DMS53 treated with DMSO at 0.1 percent for 48 hours (cell line): ENCODE results near the gene DCHS1.

Experiments used
- DNase-seq: peaks from one replicate; lab custom pipeline; 2025; ENCODE audit not compliant: unreplicated experiment; lab: John Stamatoyannopoulos, UW

Gene DCHS1

DNA sequence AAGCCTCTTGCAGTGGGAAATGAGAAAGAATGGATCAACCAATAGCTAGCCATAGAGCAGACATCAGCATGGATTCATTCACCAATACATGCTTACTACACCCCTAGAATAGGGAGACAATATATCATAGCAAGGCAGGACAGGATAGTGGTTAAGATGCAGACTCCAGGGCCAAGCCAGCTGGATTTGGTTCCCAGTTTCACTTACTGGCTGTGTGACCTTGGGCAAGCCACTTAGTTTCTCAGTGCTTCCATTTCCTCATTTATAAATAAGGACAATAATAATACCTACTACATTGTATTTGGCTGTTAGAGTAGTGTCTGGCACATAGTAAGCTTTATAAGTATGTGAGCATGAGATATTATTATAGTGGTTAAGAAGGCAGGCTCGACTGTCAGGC, 7.1 kb downstream of the DCHS1 start:
- DNase-seq, result no peak

DNA sequence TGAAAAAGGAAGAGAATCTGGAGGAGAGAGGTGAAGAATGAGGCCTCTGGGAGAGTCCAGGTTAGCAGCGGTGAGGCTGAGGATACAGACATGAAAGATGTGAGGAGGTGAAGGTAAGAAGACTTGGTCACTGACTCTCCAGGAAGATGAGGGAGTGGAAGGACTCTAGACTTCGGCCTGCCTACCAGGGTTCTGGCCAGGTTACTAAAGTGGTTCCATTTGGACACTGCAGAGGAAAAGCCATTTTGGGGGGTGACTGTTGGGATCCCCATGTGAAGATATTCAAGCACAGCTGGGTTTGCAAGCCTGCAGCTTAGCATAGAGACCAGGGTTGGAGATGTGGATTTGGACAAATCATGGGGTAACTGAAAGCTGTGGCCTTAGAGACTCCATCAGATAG, 7.8 kb downstream of the DCHS1 start:
- DNase-seq, result no peak

DNA sequence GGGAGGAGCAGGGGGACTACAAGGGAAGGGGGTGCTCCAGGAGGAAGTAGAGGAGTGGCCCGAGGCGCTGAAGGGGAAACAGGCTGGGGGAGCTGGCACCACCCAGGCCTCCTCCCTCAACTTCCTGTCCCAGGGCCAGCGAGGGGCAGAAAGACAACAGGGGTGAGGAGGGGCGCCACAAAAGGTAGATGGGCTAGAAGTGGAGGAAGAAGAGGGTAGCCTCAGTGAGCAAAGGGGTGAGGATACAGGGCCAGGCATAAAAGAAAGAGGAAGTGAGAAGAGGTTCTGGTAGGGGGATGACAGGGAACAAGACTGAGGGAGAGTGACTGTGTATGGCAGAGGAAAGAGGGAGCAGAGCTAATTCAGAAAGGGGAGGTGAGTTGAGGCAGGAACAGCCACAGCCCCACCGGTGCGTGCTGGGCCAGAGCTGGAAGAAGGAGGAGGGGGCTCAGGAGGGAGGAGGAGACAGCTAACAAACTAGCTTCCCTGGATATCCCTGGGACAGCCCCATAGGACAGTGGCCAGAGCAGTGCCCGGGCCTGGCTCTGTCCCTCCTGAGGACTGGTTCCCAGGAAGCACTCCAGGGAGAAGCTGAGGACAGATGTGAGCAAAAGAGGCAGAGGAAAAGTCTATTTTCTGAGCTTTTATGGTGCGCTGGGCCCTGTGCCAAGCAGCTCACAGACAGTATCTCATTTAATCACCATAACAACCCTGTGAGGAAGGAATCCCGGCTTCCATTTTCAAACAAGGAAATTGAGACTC, 8.5 kb downstream of the DCHS1 start:
- DNase-seq, result no peak

DNA sequence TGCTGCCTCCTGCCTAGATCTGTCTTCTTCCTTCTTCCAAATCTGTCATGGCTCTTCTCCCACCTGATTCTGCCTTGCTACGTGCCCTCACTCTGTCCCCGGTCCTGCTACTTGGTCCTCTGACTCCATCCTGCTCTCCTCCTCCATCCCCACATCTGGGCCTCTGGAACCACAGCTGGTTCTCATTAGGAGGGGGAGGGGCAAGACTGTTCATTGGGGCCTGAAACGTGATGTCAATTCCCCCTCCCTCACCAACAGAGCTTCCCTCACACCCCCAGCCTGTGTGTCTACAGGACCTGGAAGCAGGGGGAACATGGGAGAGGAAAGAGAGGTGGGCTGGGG, 9.1 kb downstream of the DCHS1 start:
- no peak for DNase-seq

DNA sequence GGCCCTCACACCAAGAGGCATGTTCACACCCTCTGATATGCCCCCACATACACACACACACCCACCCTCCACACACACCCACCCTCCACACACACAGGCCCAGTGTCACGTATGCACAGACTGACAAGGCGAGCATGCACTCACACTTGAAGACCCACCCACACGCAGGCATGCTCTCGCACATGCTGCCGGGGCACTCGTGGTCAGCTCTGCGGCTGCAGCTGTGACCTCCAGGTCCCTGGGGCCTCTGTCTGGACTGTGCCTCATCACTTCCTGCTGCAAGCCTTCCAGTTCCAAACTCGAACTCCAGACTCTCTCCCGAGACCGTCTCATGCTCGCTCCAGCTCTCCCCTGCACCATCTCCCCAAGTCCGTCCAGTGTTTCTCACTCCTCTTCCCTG, 9.5 kb downstream of the DCHS1 start:
- no peak for DNase-seq

DNA sequence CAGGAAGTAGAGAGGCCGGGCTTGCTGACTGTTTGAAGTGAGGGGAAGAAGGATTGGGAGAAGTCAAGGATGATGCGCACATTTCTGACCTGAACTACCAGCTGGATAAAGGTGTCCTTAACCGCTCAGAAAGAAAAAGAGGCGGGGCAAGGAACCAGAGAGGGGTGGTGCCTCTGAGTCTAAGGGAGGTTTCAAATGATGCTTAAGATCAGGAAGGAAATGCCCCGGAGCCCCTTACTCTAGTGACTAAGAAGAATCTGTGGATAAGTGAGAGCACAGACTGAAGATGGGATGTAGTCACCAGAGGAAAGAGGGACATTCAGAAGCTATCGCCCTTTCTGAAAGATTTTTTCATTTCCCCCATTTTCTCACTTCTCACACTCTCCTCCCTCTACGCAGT, 12.7 kb downstream of the DCHS1 start:
- DNase-seq, result no peak

DNA sequence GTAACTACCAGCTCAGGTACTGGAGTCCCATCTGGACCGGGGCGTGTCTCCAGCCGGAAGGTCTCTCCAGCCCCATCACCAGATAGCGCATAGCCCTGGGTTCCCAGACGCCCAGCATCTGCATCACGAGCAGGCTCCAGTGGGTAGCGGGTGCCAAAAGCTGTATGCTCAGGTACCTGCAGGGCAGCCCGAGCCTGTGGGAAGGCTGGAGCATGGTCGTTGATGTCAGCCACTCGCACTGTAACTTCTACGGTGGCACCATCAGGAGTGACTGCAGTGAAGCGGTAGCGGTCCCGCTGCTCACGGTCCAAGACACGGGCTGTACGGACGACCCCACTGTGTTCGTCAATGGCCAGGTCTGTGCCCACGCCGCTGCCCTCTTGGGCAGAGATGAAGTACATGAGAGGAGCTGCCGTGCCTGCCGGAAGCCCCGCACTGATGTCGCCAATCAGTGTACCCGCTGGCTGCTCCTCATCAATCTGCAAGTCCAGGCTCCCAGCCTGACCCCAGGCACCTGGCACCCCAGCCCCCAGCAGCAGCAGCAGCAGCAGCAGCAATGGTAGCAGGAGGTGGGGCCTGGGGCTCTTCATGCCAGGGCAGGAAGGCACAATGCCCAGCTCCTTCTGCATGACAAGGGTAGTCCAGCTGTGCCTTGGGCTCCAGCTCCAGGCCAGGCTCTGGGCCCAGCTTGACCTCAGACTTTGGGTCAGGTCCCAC, 14.5 kb downstream of the DCHS1 start:
- DNase-seq, result no peak

DNA sequence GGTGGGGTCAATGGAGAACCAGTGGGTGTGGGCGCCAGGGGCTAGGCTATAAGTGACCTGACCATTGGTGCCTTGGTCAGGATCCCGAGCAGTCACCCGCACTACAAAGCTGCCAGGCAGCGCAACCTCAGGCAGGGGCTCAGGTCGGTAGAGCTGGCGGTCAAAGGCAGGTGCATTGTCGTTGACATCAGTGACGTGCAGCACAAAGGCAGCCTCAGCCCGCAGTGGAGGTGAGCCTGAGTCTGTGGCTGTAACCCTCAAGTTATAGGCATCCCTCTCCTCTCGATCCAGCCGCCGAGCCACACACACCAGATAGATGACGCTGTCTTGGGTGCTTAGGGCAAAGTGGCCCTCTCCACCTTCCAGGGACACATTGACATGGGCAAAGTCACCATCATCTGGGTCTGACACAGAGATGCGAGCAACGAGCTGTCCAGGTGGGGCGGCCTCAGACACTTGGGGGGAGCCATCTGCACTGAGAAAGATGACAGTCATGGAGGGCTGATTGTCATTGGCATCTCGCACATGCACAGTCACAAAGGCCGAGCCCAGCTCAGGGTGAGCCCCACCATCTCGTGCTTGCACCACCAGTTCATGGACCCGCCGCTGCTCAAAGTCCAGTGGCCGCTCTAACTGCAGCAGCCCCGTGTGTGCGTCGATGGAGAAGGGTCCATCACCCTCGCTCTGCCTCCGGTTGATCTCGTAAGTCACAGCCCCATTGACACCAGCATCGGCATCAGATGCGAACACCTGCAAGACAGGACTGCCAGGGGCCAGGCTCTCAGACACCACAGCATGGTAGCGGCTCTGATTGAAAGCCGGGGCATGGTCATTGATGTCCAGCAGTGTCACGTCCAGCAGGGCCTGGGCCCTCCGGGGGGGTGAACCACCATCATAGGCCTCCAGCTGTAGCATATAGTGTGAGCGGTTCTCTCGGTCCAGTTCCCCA, 15.3 kb downstream of the DCHS1 start:
- no peak for DNase-seq

DNA sequence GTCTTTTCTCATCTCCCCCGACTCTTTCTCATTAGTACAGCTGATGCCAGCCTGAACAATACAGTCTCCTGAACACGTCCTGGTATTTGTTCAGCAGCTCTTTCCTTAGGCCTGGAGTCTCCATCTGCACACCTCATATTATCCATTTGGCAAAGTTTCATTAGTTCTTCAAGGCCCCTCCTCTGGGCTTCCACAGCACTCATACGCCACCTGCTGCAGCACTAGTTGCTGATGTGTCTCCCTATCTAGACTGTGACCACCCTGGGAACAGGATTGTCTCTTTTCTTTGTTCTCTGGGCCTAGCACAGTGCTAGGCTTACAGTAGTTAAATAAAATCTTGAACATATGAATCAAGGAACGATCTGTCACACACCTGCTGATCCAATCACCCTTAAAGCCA, 17.2 kb downstream of the DCHS1 start:
- DNase-seq, result no peak

DNA sequence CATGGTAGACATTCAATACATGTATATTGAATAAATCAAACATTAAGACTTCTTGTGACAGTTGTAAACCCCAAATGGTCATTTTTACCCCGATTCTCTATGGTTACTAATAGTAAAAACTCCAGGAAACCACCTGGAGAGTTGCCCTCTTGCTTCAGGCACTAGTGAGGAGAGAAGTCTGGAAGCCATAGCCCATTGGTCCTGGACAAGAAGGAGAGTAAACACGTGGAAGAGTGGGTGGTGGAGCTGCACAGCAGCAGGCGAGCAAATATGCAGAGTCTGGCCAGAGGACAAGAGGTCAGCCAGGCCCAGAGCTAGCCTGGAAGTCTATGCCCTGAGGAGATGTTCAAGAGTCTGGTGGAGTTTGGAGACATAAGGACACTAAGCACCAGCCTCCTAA, 17.7 kb downstream of the DCHS1 start:
- DNase-seq, result no peak

DNA sequence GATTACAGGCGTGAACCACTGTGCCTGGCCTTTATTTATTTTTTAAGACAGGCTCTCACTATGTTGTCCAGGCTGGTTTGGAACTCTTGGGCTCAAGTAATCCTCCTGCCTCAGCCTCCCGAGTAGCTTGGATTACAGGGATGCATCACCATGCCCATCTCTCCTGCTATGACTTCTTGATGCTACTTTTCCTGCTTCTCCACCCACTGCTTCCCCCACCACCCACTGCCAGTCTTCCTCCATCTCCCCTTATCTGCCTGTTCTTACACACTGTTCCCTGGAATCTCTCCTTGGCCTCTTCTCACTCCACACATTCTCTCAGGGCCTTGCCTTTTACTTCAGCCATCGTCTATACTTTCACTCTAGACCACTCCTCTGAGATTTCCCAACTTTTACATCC, 19.1 kb downstream of the DCHS1 start:
- DNase-seq, result no peak

DNA sequence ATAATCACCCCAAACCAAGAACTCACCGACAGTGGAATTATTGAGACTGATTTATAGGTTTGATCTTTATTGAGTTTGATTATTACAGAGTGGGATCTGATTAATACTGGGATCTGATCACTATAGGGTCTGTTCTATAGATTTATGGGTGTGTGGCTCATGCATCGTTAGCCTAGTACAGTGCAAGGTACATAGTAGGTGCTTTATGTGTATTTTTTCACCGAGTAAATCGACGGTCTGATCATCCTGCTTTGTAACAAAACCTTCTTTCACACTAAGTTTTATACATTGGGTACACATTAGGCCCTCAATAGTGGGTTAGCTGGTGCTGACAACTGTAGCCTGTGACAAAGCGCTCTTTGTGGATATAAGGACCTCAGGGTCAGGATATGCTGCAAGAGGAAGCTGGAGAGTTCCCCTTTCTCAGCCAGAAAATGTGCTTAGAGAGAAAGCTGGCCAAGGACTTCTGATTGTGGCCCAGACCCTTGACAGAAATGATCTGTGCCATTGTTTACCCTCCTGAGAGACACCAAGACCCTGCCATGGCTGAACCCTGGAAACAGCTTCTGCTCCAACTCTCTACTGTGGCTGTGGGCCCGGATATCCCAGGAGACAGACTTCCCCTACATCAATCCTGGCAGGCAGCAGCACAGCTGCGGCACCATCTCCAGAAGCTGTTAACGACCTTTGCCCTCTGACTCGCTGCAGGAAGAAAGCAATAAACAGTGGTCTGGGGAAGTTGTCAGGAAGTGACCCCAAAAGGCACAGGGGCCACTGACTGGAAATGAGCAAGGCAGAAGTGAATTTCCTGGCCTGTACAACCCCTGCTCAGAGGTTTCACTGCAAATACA, 20.3 kb downstream of the DCHS1 start:
- no peak for DNase-seq

DNA sequence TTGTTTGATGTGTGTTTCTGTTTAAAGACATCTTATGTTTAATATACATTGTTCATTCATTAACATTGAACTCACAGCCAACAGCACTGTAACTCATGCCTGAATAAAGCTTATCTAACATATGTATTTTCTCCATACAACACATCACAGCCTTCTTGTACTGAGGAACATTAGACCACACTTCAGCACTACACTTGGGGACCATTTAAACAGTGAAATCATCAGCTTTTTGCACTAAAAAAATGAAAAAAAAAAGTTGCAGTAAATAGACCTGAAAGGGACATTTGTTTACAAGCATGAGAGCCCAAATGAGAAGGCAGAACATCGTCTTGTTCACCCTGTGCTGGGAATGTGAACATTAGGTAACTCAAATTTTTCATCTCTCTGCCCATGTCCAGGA, 21.1 kb downstream of the DCHS1 start:
- no peak for DNase-seq

DNA sequence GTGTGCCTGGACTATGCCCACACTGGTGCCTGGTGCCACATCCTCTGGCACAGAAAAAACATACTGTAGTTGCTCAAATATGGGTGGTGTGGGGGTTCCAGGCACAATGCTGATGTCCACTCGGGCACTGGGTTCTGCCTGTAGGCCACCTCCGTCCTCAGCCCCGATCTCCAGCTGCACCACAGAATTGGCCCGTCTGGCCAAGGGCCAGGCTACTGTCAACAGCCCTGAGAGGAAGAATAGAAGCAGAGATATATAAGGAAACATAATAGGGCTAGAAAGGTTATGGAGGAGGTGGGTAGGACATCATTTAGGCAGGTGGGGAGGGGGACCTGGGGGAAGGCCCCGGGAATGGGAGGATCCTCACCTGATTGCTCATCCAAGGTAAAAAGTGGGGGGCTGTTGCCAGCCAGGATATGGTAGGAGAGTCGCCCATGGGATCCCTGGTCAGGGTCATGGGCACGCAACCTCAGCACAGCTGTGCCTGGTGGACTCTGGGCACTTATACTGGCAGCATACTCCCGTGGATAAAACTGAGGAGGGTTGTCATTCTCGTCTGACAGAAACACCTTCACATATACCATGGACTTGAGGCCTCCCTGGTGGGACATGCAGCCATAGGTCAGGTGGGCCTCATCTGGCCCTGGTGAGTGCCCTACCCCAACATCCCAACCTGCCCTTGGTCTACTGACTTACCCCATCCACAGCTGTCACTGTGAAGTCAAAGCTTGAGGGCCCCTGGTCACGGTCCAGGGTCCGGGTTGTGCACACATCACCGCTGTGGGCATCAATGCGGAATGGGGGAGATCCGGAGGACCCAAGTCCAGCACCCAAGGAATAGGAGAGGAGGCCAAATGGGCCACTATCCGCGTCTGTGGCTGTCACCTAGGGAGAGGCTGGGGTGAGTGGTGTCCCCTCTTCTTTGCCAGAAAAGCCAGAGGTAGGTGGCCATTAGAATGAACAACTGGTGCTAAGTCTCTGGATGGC, 21.9 kb downstream of the DCHS1 start:
- no peak for DNase-seq

DNA sequence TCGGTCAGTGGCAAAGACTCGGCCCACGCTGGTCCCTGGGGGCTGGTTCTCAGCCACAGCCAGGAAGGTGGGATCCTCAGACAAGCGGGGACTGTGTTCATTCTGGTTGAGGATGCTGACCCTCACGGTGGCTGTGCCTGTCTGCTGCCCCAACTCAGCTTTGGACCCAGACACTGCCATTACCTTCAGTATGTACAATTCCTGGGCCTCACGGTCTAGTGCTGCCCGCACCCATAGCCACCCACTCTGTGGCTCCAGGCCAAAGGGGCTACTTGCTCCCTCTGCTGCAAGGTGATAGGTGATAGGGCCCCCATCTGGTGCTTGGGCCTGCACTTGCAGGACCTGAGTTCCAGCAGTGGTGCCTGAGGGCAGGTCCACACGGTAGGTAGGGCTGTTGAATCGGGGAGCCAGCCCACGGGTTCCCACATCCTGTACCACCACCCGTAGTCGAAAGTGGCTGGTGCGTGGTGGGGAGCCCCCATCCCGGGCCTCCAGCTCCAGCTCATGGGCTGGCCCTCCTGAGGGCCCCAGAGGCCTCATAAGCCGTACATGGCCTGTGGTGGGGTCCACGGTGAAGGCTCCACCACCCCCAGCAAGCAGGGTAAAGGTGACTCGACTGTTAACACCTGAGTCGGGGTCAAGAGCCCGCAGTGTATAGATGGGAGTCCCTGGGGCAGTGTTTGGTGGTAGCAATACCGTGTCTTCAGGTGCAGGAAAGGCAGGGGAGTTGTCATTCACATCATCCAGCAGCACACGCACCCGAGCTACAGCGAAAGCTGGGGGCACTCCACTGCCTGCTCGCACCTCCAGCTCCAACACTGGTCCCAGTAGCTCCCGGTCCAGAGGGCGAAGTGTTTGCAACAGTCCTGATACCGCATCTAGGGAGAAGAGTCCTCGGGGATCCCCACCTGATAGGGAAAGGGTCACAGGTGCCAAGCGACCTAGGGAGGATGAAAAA, 23.2 kb downstream of the DCHS1 start:
- DNase-seq, result no peak

DNA sequence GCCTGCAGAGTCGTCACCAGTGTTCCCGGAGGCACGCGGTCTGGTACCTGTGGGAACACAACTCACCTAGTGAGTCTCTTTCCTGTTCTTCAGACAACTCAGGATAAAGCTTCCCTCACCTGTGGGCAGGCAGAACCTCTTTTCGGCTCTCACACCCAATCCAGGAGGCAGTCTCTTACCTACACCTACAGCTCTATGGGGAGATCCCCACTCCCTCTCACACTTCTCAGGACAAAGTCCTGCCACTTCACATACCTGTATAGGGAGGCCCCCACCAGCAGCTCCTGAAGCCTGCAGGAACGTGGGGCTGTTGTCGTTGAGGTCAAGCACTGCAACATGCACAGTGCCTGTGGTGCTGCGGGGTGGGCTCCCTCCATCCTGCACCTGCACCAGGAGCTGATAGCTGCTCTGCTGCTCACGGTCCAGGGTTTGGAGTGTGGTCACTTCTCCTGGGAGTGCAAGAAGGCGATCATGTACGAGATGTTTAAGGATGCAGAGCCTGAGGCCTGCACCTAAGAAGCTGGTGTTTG, 24.2 kb downstream of the DCHS1 start:
- no peak for DNase-seq

DNA sequence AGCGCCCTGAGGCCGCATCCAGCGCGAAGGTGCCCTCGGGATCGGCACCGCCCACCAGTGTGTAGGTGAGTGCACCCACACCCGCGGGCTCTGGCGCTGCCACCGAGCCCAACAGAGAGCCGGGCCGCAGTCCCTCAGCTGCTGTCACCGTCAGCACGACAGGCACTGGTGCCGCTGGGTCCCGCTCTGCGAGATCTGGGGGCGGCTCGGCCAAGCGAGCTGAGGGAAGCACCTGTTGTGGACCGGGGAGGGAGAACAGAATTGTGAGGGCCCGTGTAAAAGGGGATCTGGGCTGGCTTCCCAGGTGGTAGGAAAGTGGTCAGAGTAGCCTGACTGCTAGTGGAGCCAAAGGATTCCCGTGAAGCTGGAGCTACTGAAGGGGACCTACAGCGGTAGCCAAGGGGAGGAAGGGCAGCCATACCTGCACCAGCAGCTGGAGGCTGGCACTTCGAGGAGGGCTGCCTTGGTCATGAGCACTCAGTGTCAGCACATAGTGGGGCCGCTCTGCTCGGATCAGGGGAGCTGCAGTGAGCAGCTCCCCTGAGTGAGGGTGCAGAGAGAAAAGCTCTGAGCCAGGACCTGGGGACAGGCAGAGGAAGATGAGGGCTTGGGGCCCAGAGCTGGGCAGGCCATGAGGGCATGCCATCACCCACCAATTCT, 24.8 kb downstream of the DCHS1 start:
- DNase-seq, result peak; percentile 25
